ENCODE measurements around the gene SLC12A8. TPM values are rescaled to one million over a fixed set of nuclear protein-coding genes. Genes with fewer than 3 reads are reported as not detected.

The SLC12A8 gene
- total and polyA plus RNA-seq, 2 donors (not counting 1 experiment from before 2014, with no cell fraction given): 0.57 to 1.1 TPM

DNA sequence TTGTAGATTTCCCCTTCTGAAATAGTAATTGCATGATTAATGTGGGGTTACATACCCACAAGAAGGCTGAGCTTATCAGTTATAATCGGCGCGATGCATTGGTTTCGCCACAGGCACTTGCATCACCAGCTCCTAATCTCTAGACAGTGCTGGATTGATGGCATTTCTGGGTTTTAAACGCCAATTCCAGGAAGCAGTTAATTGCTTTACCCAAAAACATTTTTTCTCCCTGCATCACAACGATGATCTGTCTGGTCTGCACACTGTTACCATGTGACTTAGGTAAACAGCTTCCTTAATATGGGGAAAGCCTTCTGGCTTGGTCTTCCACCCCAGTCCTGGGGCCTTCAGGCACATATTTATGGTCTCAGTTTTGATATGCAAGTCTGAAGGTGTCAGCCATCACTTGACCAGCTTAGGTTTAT, 86.7 kb downstream of the SLC12A8 start:
- peaks cover 0 to 6% (median 5%) of the 10 kb centered on the region in 3 donors for H3K9me3 ChIP-seq (ENCODE audit: control extremely low read depth in 1 of 3, control insufficient read depth in 2 of 3, insufficient read depth in 1 of 3, low read length in 2 of 3)
- no peak overlapping the region for H3K9ac ChIP-seq (ENCODE audit: low read length)
- Mint-ChIP-seq H3K4me3 (no peak overlapping the region), H3K27me3 (no peaks in the 10 kb centered on the region), H3K4me1 (peaks cover 21% of the 10 kb centered on the region), H3K27ac (no peak overlapping the region), H3K9me3 (ENCODE audit: insufficient read depth) (peaks cover 2% of the 10 kb centered on the region)
- no peak overlapping the region for H3K27ac ChIP-seq (ENCODE audit: low read length in 2 of 2)
- peaks cover 10 to 20% of the 10 kb centered on the region in 2 donors for H3K4me1 ChIP-seq (ENCODE audit: control insufficient read depth in 2 of 2, insufficient read depth in 2 of 2, low read length in 2 of 2)
- ATAC-seq (ENCODE audit: low read depth) (no peak), DNase-seq (no peak)
- no peak for TF ChIP-seq EZH2 (IDR thresholded peaks at IDR 0.05; ENCODE audit: borderline replicate concordance, insufficient read depth, low read depth, low read length, poor library complexity, severe bottlenecking)
- TF ChIP-seq, protein P1, sequence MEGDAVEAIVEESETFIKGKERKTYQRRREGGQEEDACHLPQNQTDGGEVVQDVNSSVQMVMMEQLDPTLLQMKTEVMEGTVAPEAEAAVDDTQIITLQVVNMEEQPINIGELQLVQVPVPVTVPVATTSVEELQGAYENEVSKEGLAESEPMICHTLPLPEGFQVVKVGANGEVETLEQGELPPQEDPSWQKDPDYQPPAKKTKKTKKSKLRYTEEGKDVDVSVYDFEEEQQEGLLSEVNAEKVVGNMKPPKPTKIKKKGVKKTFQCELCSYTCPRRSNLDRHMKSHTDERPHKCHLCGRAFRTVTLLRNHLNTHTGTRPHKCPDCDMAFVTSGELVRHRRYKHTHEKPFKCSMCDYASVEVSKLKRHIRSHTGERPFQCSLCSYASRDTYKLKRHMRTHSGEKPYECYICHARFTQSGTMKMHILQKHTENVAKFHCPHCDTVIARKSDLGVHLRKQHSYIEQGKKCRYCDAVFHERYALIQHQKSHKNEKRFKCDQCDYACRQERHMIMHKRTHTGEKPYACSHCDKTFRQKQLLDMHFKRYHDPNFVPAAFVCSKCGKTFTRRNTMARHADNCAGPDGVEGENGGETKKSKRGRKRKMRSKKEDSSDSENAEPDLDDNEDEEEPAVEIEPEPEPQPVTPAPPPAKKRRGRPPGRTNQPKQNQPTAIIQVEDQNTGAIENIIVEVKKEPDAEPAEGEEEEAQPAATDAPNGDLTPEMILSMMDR (IDR thresholded peaks at IDR 0.05): no peak
- CTCF ChIA-PET: no interaction called here
- no peaks in the 10 kb centered on the region for H4K20me1 ChIP-seq (ENCODE audit: control insufficient read depth, insufficient read depth, low read length, poor library complexity, severe bottlenecking)
- no peaks in the 10 kb centered on the region for H3K27me3 ChIP-seq (replicated peaks in 1 of 4; ENCODE audit: control extremely low read depth in 1 of 4, control insufficient read depth in 3 of 4, insufficient read depth in 4 of 4, low read length in 3 of 4)
- H3K79me2 ChIP-seq (ENCODE audit: control insufficient read depth, insufficient read depth, low read length): no peaks in the 10 kb centered on the region
- no peak overlapping the region for H3K4me3 ChIP-seq (ENCODE audit: control extremely low read depth in 1 of 5, extremely low read depth in 1 of 5, insufficient read depth in 1 of 5, low read depth in 2 of 5, low read length in 4 of 5)
- POLR2A ChIA-PET: no interaction called here
- H3K4me2 ChIP-seq (replicated peaks; ENCODE audit: low read depth, low read length, poor library complexity, severe bottlenecking): no peak overlapping the region
- WGBS (ENCODE audit: insufficient coverage): 56% methylated on average over 6 of the region's 6 CpGs
- intact Hi-C loops (cut with micrococcal nuclease): no loop called here
- no peak overlapping the region for H2AFZ ChIP-seq (ENCODE audit: insufficient read depth, low read depth, low read length, poor library complexity, severe bottlenecking)
- no peaks in the 10 kb centered on the region for H3K36me3 ChIP-seq (replicated peaks in 1 of 2; ENCODE audit: control extremely low read depth in 1 of 2, control insufficient read depth in 1 of 2, extremely low read depth in 1 of 2, insufficient read depth in 2 of 2, low read length in 1 of 2)

DNA sequence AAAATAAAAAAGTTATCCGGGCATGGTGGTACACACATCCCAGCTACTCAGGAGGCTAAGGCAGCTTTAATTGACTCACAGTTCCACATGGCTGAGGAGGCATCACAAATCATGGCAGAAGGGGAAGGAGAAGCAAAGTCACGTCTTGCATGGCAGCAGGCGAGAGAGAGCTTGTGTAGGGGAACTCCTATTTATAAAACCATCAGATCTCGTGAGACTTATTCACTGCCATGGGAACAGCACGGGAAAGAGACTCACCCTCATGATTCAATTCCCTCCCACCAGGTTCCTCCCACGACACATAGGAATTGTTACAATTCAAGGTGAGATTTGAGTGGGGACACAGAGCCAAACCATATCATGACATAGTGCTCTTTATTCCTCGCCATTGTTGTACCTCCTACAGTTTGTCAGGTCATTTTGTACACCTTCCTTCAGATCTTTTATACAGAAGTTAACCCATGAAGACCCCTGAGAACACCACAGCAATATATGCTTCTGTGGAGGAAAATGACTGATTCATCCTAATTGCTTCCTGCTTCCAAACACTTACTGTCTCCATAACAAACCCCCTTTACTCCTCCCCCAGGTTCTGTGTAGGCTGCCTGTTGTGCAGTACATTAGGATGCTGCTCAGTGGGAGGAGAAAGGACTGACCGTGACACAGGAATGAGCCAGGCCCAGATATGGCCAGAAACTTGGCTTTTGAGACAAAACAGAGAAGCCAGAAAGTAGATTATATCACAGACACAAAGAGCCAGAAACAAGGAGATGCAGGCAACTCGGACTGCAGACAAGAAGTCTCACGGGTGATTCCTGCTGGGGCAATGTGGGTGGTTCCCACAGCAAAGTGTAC, 88.9 kb downstream of the SLC12A8 start:
- Mint-ChIP-seq H3K27ac (no peak overlapping the region), H3K9me3 (ENCODE audit: insufficient read depth) (peaks cover 2% of the 10 kb centered on the region), H3K4me3 (no peak overlapping the region), H3K27me3 (no peaks in the 10 kb centered on the region), H3K4me1 (peaks cover 34% of the 10 kb centered on the region)
- DNase-seq (no peak), ATAC-seq (ENCODE audit: low read depth) (no peak)
- TF ChIP-seq, protein P1 (IDR thresholded peaks at IDR 0.05): no peak
- TF ChIP-seq EZH2 (IDR thresholded peaks at IDR 0.05; ENCODE audit: borderline replicate concordance, insufficient read depth, low read depth, low read length, poor library complexity, severe bottlenecking): no peak
- Histone ChIP-seq H3K4me1 (ENCODE audit: control insufficient read depth in 2 of 2, insufficient read depth in 2 of 2, low read length in 2 of 2) (peaks cover 27 to 33% of the 10 kb centered on the region in 2 donors), H3K9ac (ENCODE audit: low read length) (no peak overlapping the region), H3K36me3 (replicated peaks in 1 of 2; ENCODE audit: control extremely low read depth in 1 of 2, control insufficient read depth in 1 of 2, extremely low read depth in 1 of 2, insufficient read depth in 2 of 2, low read length in 1 of 2) (no peaks in the 10 kb centered on the region), H3K27me3 (replicated peaks in 1 of 4; ENCODE audit: control extremely low read depth in 1 of 4, control insufficient read depth in 3 of 4, insufficient read depth in 4 of 4, low read length in 3 of 4) (no peaks in the 10 kb centered on the region), H3K9me3 (ENCODE audit: control extremely low read depth in 1 of 3, control insufficient read depth in 2 of 3, insufficient read depth in 1 of 3, low read length in 2 of 3) (peaks cover 0 to 6% (median 5%) of the 10 kb centered on the region in 3 donors), H3K27ac (ENCODE audit: low read length in 2 of 2) (no peak overlapping the region), H4K20me1 (ENCODE audit: control insufficient read depth, insufficient read depth, low read length, poor library complexity, severe bottlenecking) (no peaks in the 10 kb centered on the region), H3K4me3 (ENCODE audit: control extremely low read depth in 1 of 5, extremely low read depth in 1 of 5, insufficient read depth in 1 of 5, low read depth in 2 of 5, low read length in 4 of 5) (no peak overlapping the region), H3K4me2 (replicated peaks; ENCODE audit: low read depth, low read length, poor library complexity, severe bottlenecking) (no peak overlapping the region), H2AFZ (ENCODE audit: insufficient read depth, low read depth, low read length, poor library complexity, severe bottlenecking) (no peak overlapping the region), H3K79me2 (ENCODE audit: control insufficient read depth, insufficient read depth, low read length) (no peaks in the 10 kb centered on the region)
- CTCF ChIA-PET: no interaction called here
- intact Hi-C loops (cut with micrococcal nuclease): no loop called here
- WGBS (ENCODE audit: insufficient coverage): 100% methylated on average over 2 of the region's 10 CpGs
- POLR2A ChIA-PET: no interaction called here

Measured in B cell (primary cell).